ENCODE results near the gene PGAM2.

PGAM2 gene

GRCh38 chr7:44085546-44085945 is 20.2 kb upstream of the PGAM2 start:
- DNase-seq (ENCODE audit: low read depth in 2 of 2, low spot score in 1 of 2): no peak

- DNase-seq (ENCODE audit: low read depth in 2 of 2, low spot score in 1 of 2): no peak
These were observed 19.3 kb upstream of the PGAM2 start for GRCh38 chr7:44084701-44085100.

- no peak for DNase-seq (ENCODE audit: low read depth in 2 of 2, low spot score in 1 of 2)
These were observed 18.4 kb upstream of the PGAM2 start for GRCh38 chr7:44083796-44084195.

GRCh38 chr7:44082541-44083207 is 17.3 kb upstream of the PGAM2 start:
- peak; percentile 88 to 98 for DNase-seq (ENCODE audit: low read depth in 2 of 2, low spot score in 1 of 2)

- no peak for DNase-seq (ENCODE audit: low read depth in 2 of 2, low spot score in 1 of 2)
These were observed 15.9 kb upstream of the PGAM2 start for GRCh38 chr7:44081266-44081748.

- no peak for DNase-seq (ENCODE audit: low read depth in 2 of 2, low spot score in 1 of 2)
These were observed 15.4 kb upstream of the PGAM2 start for GRCh38 chr7:44080686-44081265.

- DNase-seq (ENCODE audit: low read depth in 2 of 2, low spot score in 1 of 2): no peak
These were observed 14.8 kb upstream of the PGAM2 start for GRCh38 chr7:44080118-44080517.

GRCh38 chr7:44079331-44080021 is 14.1 kb upstream of the PGAM2 start:
- peak in 1 of 2 donors; percentile 15 for DNase-seq (ENCODE audit: low read depth in 2 of 2, low spot score in 1 of 2)

- DNase-seq (ENCODE audit: low read depth in 2 of 2, low spot score in 1 of 2): no peak
These were observed 13.2 kb upstream of the PGAM2 start for GRCh38 chr7:44078521-44078920.

- no peak for DNase-seq (ENCODE audit: low read depth in 2 of 2, low spot score in 1 of 2)
These were observed 12.3 kb upstream of the PGAM2 start for GRCh38 chr7:44077681-44078091.

- no peak for DNase-seq (ENCODE audit: low read depth in 2 of 2, low spot score in 1 of 2)
These were observed 11.7 kb upstream of the PGAM2 start for GRCh38 chr7:44077061-44077460.

GRCh38 chr7:44076101-44076895 is 10.9 kb upstream of the PGAM2 start:
- DNase-seq (ENCODE audit: low read depth in 2 of 2, low spot score in 1 of 2): no peak

- DNase-seq (ENCODE audit: low read depth in 2 of 2, low spot score in 1 of 2): no peak
These were observed 10.1 kb upstream of the PGAM2 start for GRCh38 chr7:44075296-44076075.

GRCh38 chr7:44074349-44074695 is 9.0 kb upstream of the PGAM2 start:
- DNase-seq (ENCODE audit: low read depth in 2 of 2, low spot score in 1 of 2): no peak

GRCh38 chr7:44073664-44074348 is 8.4 kb upstream of the PGAM2 start:
- peak; percentile 31 to 59 for DNase-seq (ENCODE audit: low read depth in 2 of 2, low spot score in 1 of 2)

GRCh38 chr7:44072364-44073231 is 7.2 kb upstream of the PGAM2 start:
- DNase-seq (ENCODE audit: low read depth in 2 of 2, low spot score in 1 of 2): peak; percentile 13 to 23

- no peak for DNase-seq (ENCODE audit: low read depth in 2 of 2, low spot score in 1 of 2)
These were observed 6.5 kb upstream of the PGAM2 start for GRCh38 chr7:44071726-44072363.

GRCh38 chr7:44068054-44068453 is 2.7 kb upstream of the PGAM2 start:
- no peak for DNase-seq (ENCODE audit: low read depth in 2 of 2, low spot score in 1 of 2)
